Hypothalamus (tissue), 51 donors: ENCODE results near the gene GRK3.
"Not testable (repeated sequence)": the region's sequence is repeated elsewhere in the genome, so short reads cannot be mapped to it uniquely, and the experiment has no call there.

Source experiments
- DNase-seq, 51 donors: peaks; one replicate each; lab custom pipeline; 2025; lab: John Stamatoyannopoulos, UW

Gene GRK3

GRCh38 chr22:25548866-25549464 is 15.5 kb upstream of the GRK3 start:
- DNase-seq = no peak

GRCh38 chr22:25551396-25551795 is 13.1 kb upstream of the GRK3 start:
- no peak for DNase-seq

GRCh38 chr22:25552405-25552804 is 12.1 kb upstream of the GRK3 start:
- not testable (repeated sequence) for DNase-seq

DNA sequence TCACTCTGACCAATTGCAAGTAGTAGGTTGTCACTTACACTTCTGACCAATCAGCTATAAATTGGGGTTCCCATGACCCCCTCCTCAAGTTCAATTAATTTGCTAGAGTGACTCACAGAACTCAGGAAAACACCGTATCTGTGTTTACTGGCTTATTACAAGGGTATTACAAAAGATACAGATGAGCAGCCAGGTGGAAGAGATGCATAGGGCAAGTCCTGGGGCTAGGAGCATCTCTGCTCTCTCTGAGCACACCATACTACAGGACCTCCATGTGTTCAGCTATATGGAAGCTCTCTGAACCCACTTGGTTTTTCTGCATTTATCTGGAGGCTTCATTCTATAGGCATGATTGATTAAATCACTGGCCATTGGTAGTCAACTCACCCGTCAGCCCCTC is 11.3 kb upstream of the GRK3 start:
- no peak for DNase-seq

DNA sequence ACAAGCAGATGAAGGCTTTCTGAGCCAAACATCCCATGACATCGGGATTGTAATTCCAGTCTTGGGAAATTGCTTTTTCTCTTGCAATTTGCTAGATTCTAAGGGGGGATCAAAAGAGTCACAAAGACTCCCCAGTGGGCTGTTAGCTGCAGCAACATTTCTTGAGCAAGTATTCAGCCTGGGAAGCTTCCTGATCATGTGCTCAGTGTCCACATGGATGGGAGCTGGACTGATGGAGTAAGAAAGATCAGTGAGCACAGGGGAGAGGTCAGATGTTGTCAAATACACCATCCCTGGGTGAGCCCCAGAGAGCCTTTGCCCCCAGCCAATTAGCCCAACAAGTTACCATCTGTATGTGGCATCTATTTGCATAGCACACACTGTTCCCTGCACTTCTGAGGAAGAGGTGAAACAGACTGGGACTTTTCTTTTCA is 10.2 kb upstream of the GRK3 start:
- DNase-seq = no peak

DNA sequence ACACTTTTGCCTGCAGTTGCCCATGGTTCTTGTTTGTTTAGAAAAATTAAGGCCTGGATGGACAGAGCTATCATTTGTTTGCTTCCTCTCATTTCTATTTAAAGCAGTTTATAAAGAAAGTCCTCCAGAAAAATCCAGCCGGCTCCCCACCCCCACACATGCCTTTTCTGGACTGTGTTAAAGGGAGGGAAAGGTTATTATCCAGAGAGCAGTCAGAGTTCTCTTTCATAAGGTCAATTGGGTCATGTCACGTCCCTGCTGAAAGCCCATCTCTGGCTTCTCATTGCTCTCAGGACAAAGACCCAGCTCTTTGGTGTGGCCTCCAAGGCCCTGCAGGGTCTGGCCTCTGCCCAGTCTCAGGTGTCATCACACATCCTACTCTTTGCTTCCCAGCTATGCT is 9.8 kb upstream of the GRK3 start:
- DNase-seq = no peak

GRCh38 chr22:25555586-25555985 is 8.9 kb upstream of the GRK3 start:
- no peak for DNase-seq

- no peak for DNase-seq
These were observed 7.3 kb upstream of the GRK3 start for GRCh38 chr22:25557218-25557617.

DNA sequence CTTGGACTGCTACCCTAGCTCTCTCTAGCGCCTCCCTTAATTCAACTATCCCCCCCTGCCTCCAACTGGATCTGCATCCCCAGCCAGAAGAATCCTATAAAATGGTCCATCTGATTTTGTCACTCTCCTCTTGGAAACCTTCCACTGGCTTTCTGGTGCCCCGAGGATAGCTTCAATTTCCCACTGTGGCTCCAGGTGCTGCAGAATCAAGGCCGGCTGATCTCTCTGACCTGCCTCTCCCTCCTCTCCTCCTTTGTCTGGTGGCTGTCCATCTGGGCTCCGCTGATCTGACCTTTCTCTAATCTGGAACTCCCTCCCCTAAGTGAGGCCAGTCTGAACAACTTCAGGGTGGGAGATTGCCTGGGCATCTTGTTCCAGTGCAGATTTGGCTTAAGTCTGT is 6.1 kb upstream of the GRK3 start:
- DNase-seq = no peak

DNA sequence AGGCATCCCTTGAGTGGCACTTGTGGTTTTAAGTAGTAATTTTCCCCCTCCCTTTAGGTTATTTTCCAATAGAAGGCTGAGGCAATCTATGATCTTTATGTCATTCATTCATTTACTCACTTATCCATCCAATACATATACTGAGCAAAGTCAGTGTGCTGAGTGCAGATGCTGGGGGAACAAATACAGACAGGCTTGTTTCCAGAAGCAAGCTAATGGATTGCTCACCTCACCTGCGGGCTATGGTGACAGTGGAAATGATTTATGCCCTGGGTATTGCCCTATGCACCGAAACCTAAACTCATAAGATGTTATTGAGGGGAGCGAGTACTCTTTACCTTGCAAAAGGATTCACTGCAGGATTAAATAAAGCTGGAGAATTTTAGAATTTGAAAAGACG is 4.6 kb upstream of the GRK3 start:
- not testable (repeated sequence) for DNase-seq

DNA sequence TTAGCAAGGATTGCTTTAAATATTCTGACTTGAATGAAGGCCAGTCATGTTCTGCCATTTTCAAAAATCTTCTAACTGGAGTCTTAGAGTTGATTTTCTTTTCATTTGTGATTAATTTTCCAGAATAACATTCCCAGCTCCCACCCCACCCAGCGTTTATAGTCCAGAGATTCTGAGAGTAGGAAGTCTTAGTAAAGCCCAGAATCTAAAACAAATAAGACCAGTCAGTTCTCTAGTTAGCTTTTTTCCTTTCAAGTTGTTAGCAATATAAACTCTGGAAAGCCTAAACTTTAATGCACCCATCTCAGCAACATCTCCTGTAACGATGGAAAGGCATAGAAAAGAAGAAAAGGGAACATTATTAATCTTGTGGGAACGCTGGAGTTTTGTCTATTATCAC is 3.3 kb upstream of the GRK3 start:
- not testable (repeated sequence) for DNase-seq

DNA sequence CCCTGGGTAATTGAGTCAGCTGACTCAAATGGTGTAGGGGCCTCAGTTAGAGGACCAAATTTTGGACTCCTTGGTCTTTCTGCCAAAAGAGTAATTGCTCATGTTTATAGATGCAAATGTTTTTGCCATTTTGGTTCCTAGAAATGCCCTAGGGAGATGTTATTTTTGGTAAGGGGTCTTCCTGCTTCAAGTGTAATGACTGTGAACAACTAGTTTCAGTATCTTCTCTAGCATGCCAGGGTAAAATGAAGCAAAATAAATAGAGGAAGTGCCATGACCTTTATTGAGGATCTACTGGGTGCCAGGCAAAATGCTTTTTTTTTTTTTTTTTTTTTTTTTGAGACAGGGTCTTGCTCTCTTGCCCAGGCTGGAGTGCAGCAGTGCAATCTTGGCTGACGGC is 2.5 kb upstream of the GRK3 start:
- DNase-seq = not testable (repeated sequence)

DNA sequence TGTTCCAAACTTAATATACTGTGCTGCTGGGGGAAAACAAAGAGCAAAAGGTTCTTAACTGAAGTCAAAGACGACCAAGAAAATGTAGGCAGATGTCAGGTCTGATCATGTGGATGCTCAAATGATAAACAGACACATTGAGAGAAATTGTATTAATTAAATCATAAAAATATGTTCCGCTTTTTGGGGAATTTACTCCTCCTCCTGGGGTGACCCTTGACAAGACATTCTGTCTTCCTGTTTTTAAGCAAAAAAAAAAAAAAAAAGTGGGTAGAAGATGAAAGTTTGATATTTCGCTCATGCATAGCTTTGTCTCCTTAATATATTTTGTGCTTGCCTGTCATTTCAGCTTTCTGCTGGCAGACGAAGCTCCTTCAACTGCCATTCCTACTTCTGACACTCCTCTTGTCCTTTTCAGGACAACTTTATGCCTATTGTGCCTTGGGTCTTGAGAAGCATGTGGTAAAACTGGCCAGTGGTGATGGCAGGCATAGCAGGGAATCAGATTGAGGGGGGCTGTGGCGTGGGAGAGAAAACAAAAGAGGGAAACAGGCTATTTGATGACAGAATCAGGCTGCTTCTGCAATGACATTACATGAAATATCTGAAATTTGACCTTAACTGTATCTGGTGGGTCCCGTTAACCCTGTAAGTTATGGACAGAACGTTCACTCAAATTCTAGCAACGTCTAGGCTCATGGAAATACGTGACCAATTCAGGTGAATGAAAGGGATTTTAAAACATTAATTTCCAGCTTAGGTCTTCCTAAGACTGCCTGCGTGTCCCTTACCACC is 1.3 kb upstream of the GRK3 start:
- peak in 3 of 51 donors; percentile 24 to 30 (median 28) for DNase-seq

DNA sequence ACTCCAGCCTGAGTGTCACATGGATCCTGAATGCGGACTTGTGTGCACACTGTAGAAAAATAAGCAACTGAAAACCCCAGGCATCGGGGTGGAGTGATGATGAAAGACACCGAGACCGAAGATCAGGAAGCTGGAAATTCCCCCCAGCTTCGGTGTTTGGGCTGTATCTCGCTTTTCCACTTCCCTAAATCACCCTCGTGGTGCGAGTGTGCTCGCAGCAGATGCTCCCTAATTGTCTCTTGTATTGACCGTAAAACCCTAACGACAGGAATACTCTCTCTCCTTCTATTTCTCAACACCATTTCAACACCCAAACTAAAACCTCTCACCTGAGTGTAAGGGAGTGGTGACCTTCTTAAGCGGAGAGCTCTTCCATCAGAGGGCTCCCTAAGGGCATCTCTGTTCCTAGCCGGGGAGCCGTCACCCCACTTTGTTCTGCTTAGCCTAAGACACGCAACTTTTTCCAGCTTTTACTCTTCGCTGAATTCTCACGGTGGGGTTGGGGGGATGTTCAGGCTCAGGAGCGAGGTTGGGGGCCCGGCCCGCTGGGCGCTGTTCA is 635 bp upstream of the GRK3 start:
- peak in 23 of 51 donors; percentile 1 to 63 (median 20) for DNase-seq

GRCh38 chr22:25564979-25565677 is 653 bp downstream of the GRK3 start:
- DNase-seq = peak in 18 of 51 donors; percentile 3 to 47 (median 19)

GRCh38 chr22:25566186-25566897 is 1.9 kb downstream of the GRK3 start:
- DNase-seq = no peak

GRCh38 chr22:25566898-25567235 is 2.4 kb downstream of the GRK3 start:
- no peak for DNase-seq

DNA sequence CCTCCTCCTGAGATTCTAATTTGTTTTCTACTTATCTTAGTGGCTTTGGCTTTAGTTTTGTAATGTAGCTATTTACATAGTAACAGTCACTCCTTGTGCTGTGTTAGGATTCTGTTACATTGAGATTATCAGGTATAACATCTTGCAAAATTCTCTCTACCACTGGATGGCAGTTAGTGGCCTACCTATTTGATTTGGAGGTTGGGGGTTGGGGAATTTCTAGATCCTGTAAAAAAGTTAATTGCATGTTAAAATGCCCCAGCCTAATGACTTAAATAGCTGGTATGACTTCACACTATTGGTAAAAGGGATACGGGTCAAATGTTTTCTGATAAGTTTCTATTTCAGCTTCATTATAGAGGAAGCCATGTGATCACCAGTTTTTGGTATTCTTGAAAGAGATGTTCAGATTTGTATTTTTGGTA is 2.8 kb downstream of the GRK3 start:
- DNase-seq = peak in 1 of 51 donors; percentile 19

- not testable (repeated sequence) for DNase-seq
These were observed 3.6 kb downstream of the GRK3 start for GRCh38 chr22:25568066-25568465.

GRCh38 chr22:25569361-25569760 is 4.9 kb downstream of the GRK3 start:
- DNase-seq = no peak

DNA sequence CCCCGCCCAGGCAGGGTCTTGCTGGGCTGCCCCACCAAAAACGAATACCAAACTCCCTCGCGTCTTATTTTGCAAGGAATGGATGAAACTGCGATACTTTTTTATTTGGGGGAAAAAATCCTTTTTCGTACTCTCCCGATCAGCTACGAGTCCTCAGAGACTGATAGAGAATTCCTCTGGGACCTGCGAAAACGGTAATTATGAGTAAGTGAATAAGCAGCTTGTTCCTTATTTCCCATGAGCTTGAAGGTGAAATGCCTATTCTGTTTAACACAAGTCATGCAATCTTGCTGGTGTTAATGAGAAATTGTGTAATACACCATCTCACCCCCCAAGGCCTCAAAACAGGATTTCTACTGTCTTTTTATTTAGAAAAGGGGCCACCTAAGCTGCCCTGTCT is 5.5 kb downstream of the GRK3 start:
- no peak for DNase-seq
